Upper lobe of left lung (tissue), 6 donors: ENCODE data around the gene ACSBG1. TPM values are rescaled to one million over a fixed set of nuclear protein-coding genes. Genes with fewer than 3 reads are reported as not detected.

Source experiments
- ATAC-seq, 2 donors: fragments of 200-7000 bp; cut with Tn5 transposase; one replicate each; pipeline ENCODE4 v1.9.1; 2022; ENCODE audit warnings: mild to moderate bottlenecking in 2 of 2, moderate library complexity in 2 of 2; ENCODE audit not compliant: low FRiP score in 2 of 2
- DNase-seq, 2 donors: peaks; one replicate each; pipeline ENCODE4 v3.0.0-alpha.2; 2019 to 2020
- H3K27ac ChIP-seq, 4 donors: fragments of 200-600 bp; sonication (generic); one replicate each; pipeline ENCODE4 v1.5.1; 2016 to 2019
- H3K27me3 ChIP-seq, 4 donors: fragments of 200-600 bp; sonication (generic); one replicate each; pipeline ENCODE4 v1.5.1; 2017 to 2019
- H3K36me3 ChIP-seq, 4 donors: fragments of 200-600 bp; sonication (generic); one replicate each; pipeline ENCODE4 v1.5.1; 2016 to 2019
- H3K4me1 ChIP-seq, 4 donors: fragments of 200-600 bp; sonication (generic); one replicate each; pipeline ENCODE4 v1.5.1; 2018 to 2019
- H3K4me3 ChIP-seq, 4 donors: fragments of 200-600 bp; sonication (generic); one replicate each; pipeline ENCODE4 v1.5.1; 2017 to 2019; ENCODE audit warnings: mild to moderate bottlenecking in 2 of 4, moderate library complexity in 1 of 4
- H3K9me3 ChIP-seq, 4 donors: fragments of 200-600 bp; sonication (generic); one replicate each; pipeline ENCODE4 v1.5.1; 2018 to 2019
- CTCF ChIP-seq, 6 experiments: fragments of 450-650 bp in 4 of 6; fragments of 200-600 bp in 2 of 6; sonication (generic) in 2 of 6; IDR thresholded peaks; one replicate each; pipeline ENCODE4 v1.5.1; 2016 to 2019; ENCODE audit warnings: antibody characterized with exemption in 6 of 6
- EP300 ChIP-seq, 4 donors: sonication (generic); formaldehyde crosslinking; IDR thresholded peaks; one replicate each; pipeline ENCODE4 v1.5.1; 2017; ENCODE audit warnings: antibody characterized with exemption in 4 of 4, control low read depth in 2 of 4
- POLR2A ChIP-seq, 4 donors: fragments of 450-650 bp; IDR thresholded peaks; one replicate each; pipeline ENCODE4 v1.5.1; 2016 to 2017; ENCODE audit warnings: antibody characterized with exemption in 4 of 4, mild to moderate bottlenecking in 2 of 4
- POLR2AphosphoS5 ChIP-seq, 2 donors: sonication (generic); formaldehyde crosslinking; IDR thresholded peaks; one replicate each; pipeline ENCODE4 v1.5.1; 2017; ENCODE audit warnings: antibody characterized with exemption in 2 of 2
- WGBS, 2 donors: methylation state at CpG; one replicate each; pipeline ENCODE4 v1.1.5; 2017 to 2018; 5-methylcytosine and 5-hydroxymethylcytosine counted together
- total RNA-seq, 6 donors: library from RNA; depleted of rRNA in 4 of 6; stranded (reverse); fragments of >200 nt in 4 of 6; gene quantifications; one replicate each; pipeline versions ENCODE4 v1.1.0 to v1.2.1, GENCODE V29; 2016 to 2021
- donor health status: DM: no; HTN: no; CAD: no; lungs with moderate emphysema.
- donor health status: DM: no; HTN: yes; CAD: no; lungs with severe emphysema.

ACSBG1 gene
- total RNA-seq, 6 donors from 2014 or later, result 0.22 to 7.3 (median 2.3) TPM; not detected in 1

GRCh38 chr15:78211189-78211921, 23.0 kb downstream of the ACSBG1 start:
- no peak overlapping the region for H3K27ac ChIP-seq
- H3K4me1 ChIP-seq, result peaks cover 2 to 6% (median 3%) of the 10 kb centered on the region in 4 donors
- H3K9me3 ChIP-seq, result no peaks in the 10 kb centered on the region
- no peak overlapping the region for H3K4me3 ChIP-seq
- ATAC-seq (no peak), DNase-seq (no peak)
- WGBS, 2 donors, result 80 to 84% methylated on average over 12 of the region's 12 CpGs
- no peaks in the 10 kb centered on the region for H3K27me3 ChIP-seq
- no peaks in the 10 kb centered on the region for H3K36me3 ChIP-seq
- no peak for TF ChIP-seq EP300 (IDR thresholded peaks at IDR 0.05)
- no peak for TF ChIP-seq CTCF (IDR thresholded peaks at IDR 0.05)

GRCh38 chr15:78210349-78210717, 24.0 kb downstream of the ACSBG1 start:
- H3K4me1 ChIP-seq, result peaks cover 0 to 3% (median 0%) of the 10 kb centered on the region in 4 donors
- no peaks in the 10 kb centered on the region for H3K9me3 ChIP-seq
- H3K36me3 ChIP-seq, result no peaks in the 10 kb centered on the region
- H3K27me3 ChIP-seq, result no peaks in the 10 kb centered on the region
- no peak overlapping the region for H3K27ac ChIP-seq
- no peak for DNase-seq
- 63 to 77% methylated on average over 5 of the region's 5 CpGs for WGBS, 2 donors
- H3K4me3 ChIP-seq, result no peak overlapping the region
- no peak for TF ChIP-seq POLR2AphosphoS5 (IDR thresholded peaks at IDR 0.05)
- no peak for TF ChIP-seq CTCF (IDR thresholded peaks at IDR 0.05)
- TF ChIP-seq POLR2A (IDR thresholded peaks at IDR 0.05), result no peak
- TF ChIP-seq EP300 (IDR thresholded peaks at IDR 0.05), result no peak
- no peak for ATAC-seq

DNA sequence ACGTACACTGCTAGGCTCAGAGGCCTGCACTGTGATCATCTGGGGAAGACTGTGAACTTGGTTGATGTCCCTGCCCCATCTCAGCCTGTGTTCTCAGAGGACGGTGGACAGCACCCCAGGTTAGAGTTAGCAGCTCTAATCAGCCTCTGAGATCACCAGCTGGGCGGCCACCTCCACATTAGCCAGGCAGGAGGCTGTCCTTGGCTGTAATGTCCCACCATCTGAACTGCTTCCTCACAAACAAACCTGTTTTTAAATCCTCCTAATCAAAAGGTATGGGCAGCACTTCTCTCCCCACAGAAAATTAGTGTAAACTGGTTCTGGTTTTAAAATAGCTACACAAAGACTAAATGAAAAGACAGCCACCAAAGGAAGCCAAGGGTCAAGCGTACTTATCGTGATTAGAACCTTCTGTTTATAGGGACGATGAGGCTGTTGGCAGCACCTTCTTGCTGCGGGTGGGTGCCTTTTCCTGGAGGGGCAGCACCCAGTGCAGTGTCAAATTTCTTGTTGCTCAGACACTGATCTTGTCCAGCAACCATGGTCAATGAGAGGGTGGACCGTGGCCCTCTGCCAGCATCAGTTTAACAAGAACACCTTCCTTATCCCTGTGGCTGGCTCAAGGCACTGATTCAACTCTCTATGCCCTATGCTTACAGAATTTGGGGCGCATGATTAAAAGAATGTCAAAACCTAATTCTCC, 24.6 kb downstream of the ACSBG1 start:
- Histone ChIP-seq H3K4me1 (peaks cover 0 to 3% (median 0%) of the 10 kb centered on the region in 4 donors), H3K36me3 (no peaks in the 10 kb centered on the region), H3K27ac (no peak overlapping the region), H3K27me3 (no peaks in the 10 kb centered on the region), H3K9me3 (no peaks in the 10 kb centered on the region), H3K4me3 (no peak overlapping the region)
- 59 to 74% methylated on average over 8 to 9 of the region's 9 CpGs for WGBS, 2 donors
- TF ChIP-seq CTCF (IDR thresholded peaks at IDR 0.05) (no peak), POLR2A (IDR thresholded peaks at IDR 0.05) (no peak), EP300 (IDR thresholded peaks at IDR 0.05) (no peak)
- ATAC-seq, result no peak
- no peak for DNase-seq

DNA sequence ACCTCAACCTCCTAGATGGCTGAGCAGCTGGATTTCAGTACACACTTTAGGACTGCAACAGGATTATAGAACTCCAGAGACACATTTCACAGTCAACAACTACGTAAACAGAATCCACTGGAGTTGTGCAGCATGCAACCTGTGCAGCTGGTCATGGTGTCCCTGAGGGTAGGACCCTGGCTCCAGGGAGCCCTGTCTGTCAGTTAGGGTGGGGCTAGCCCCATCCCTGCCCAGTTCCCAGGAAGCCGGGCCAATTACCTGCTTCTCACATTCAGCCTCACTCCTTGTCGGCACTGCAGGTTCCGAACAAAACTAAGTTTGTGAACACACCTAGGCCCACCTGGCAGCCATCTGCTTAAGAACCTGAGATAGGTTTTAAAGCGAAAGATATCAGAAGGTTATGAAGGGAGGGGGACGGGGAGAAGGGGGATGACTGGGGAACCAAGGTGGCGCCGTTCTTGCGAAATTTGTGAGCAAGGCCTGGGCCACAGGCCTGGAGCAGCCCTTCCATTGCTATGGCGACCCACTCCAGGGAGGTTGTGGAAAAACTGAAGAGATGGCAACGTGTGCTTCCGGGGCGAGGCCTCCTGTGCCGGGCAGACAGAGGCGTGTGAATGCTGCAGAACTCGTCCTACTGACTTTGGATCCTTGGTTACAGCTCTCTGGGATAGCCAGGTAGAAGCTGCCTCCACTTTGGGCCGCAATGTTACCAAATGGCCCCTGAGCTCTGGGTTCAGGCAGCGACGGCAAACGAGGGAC, 25.3 kb downstream of the ACSBG1 start:
- ATAC-seq (no peak), DNase-seq (peak in 1 of 2 donors; percentile 44)
- Histone ChIP-seq H3K4me3 (no peak overlapping the region), H3K9me3 (no peaks in the 10 kb centered on the region), H3K27me3 (no peaks in the 10 kb centered on the region), H3K4me1 (peaks cover 0 to 3% (median 0%) of the 10 kb centered on the region in 4 donors), H3K27ac (no peak overlapping the region), H3K36me3 (no peaks in the 10 kb centered on the region)
- WGBS, 2 donors, result 82 to 85% methylated on average over 17 to 20 of the region's 20 CpGs
- TF ChIP-seq POLR2AphosphoS5 (IDR thresholded peaks at IDR 0.05), result no peak
- no peak for TF ChIP-seq POLR2A (IDR thresholded peaks at IDR 0.05)
- no peak for TF ChIP-seq EP300 (IDR thresholded peaks at IDR 0.05)
- no peak for TF ChIP-seq CTCF (IDR thresholded peaks at IDR 0.05)
